Endothelial cell of umbilical vein (primary cell): ENCODE measurements around the gene ASCL1. TPM values are rescaled to one million over a fixed set of nuclear protein-coding genes. Genes with fewer than 3 reads are reported as not detected.

Experiments
- BruUV-seq: library from RNA; stranded (reverse); fragments of 400-500 nt; replicated peaks from 2 replicates; lab custom pipeline; 2021; lab: Mats Ljungman, UMichigan
- CTCF ChIA-PET: fragments of 300-600, 350-600 bp; sonication (Branson Sonifier 250); formaldehyde crosslinking; loops from one replicate; lab custom pipeline; 2021; ENCODE audit warnings: antibody characterized with exemption, inconsistent platforms; lab: Charles Lee
- POLR2A ChIA-PET: fragments of 300-600, 350-600 bp; sonication (Branson Sonifier 250); formaldehyde crosslinking; loops from one replicate; lab custom pipeline; 2021; ENCODE audit warnings: antibody characterized with exemption, inconsistent platforms; lab: Charles Lee
- DNase-seq: peaks from one replicate; pipeline ENCODE4 v3.0.0-alpha.2; 2011; ENCODE audit warnings: low read depth, low spot score
- FAIRE-seq: peaks from 2 replicates; lab custom pipeline; 2011; peaks lifted over from hg19 to GRCh38; lab: Jason Lieb, UNC
- H2AFZ ChIP-seq: 2 replicates; pipeline ENCODE4 v1.6.0; 2012; ENCODE audit warnings: low read depth, low read length, control low read depth, inconsistent platforms
- H3K27ac ChIP-seq: 2 replicates; pipeline ENCODE4 v1.5.1; 2011; ENCODE audit warnings: low read depth, mild to moderate bottlenecking, control low read depth, low read length, moderate library complexity; ENCODE audit not compliant: insufficient read depth
- H3K27me3 ChIP-seq, 2 experiments: 2 replicates each; pipeline versions ENCODE4 v1.6.0 to v1.6.1; 2011; ENCODE audit warnings: low read length in 2 of 2, mixed read lengths in 1 of 2; ENCODE audit not compliant: control insufficient read depth in 2 of 2, insufficient read depth in 2 of 2
- H3K36me3 ChIP-seq, 2 experiments: 2 replicates in 1 of 2; 3 replicates in 1 of 2; pipeline ENCODE4 v1.5.1; 2011; ENCODE audit warnings: low read length in 2 of 2, mild to moderate bottlenecking in 1 of 2, moderate library complexity in 1 of 2; ENCODE audit not compliant: control insufficient read depth in 2 of 2, insufficient read depth in 2 of 2; ENCODE audit errors: extremely low read depth in 1 of 2
- H3K4me1 ChIP-seq: 3 replicates; pipeline ENCODE4 v1.5.1; 2011; ENCODE audit warnings: mild to moderate bottlenecking, low read length; ENCODE audit not compliant: control insufficient read depth, insufficient read depth; ENCODE audit errors: extremely low read depth
- H3K4me2 ChIP-seq: 2 replicates; pipeline ENCODE4 v1.6.1; 2011; ENCODE audit warnings: low read length, control low read depth, mixed read lengths; ENCODE audit not compliant: insufficient read depth
- H3K4me3 ChIP-seq, 3 experiments: fragments of 200-600 bp in 1 of 3; sonication (generic), shearing (Covaris generic) in 1 of 3; replicated peaks in 1 of 3; 2 replicates each; pipeline ENCODE4 v1.5.1; 2011 to 2016; ENCODE audit warnings: control low read depth in 3 of 3, low read length in 3 of 3, mild to moderate bottlenecking in 2 of 3, inconsistent platforms in 1 of 3, low read depth in 1 of 3, moderate library complexity in 1 of 3; ENCODE audit not compliant: insufficient read depth in 1 of 3
- H3K79me2 ChIP-seq: 2 replicates; pipeline ENCODE4 v1.6.0; 2012; ENCODE audit warnings: low read length, inconsistent platforms; ENCODE audit not compliant: control insufficient read depth, insufficient read depth
- H3K9ac ChIP-seq: replicated peaks from 2 replicates; pipeline ENCODE3; 2011; ENCODE audit warnings: low read length, control low read depth; ENCODE audit not compliant: insufficient read depth; ENCODE audit errors: extremely low read depth
- H3K9me1 ChIP-seq: replicated peaks from 3 replicates; pipeline ENCODE4 v1.6.0; 2011; ENCODE audit warnings: mild to moderate bottlenecking, low read length; ENCODE audit not compliant: control insufficient read depth, insufficient read depth; ENCODE audit errors: extremely low read depth
- H3K9me3 ChIP-seq: replicated peaks from 2 replicates; pipeline ENCODE4 v1.5.1; 2012; ENCODE audit warnings: low read length, inconsistent platforms; ENCODE audit not compliant: control insufficient read depth, insufficient read depth
- H4K20me1 ChIP-seq: replicated peaks from 2 replicates; pipeline ENCODE3; 2011; ENCODE audit warnings: mild to moderate bottlenecking, low read length; ENCODE audit not compliant: control insufficient read depth, insufficient read depth; ENCODE audit errors: extremely low read depth
- EZH2 ChIP-seq: IDR thresholded peaks from 2 replicates; pipeline ENCODE4 v1.6.1; 2012; ENCODE audit warnings: borderline replicate concordance, low read depth, mild to moderate bottlenecking, moderate library complexity, low read length, inconsistent platforms; ENCODE audit not compliant: severe bottlenecking
- FOS ChIP-seq: IDR thresholded peaks from 2 replicates; pipeline ENCODE4 v1.6.1; 2011; ENCODE audit warnings: mild to moderate bottlenecking, low read length, moderate library complexity, borderline replicate concordance; ENCODE audit not compliant: insufficient read depth
- GATA2 ChIP-seq: IDR thresholded peaks from 2 replicates; pipeline ENCODE4 v1.7.0; 2011; ENCODE audit warnings: low read depth, mild to moderate bottlenecking, moderate library complexity, mixed read lengths, low read length; ENCODE audit not compliant: insufficient read length, insufficient read depth
- JUN ChIP-seq: IDR thresholded peaks from 2 replicates; pipeline ENCODE4 v1.6.1; 2011; ENCODE audit warnings: borderline replicate concordance, low read depth; ENCODE audit not compliant: insufficient read length, insufficient read depth
- MYC ChIP-seq: IDR thresholded peaks from one replicate; pipeline ENCODE4 v1.6.1; 2011; ENCODE audit warnings: mild to moderate bottlenecking, low read depth, low read length
- POLR2A ChIP-seq: IDR thresholded peaks from 2 replicates; pipeline ENCODE4 v1.6.1; 2012; ENCODE audit warnings: low read depth, mild to moderate bottlenecking, control low read depth, low read length
- POLR2AphosphoS5 ChIP-seq: IDR thresholded peaks from 2 replicates; pipeline ENCODE4 v1.6.1; 2012; ENCODE audit warnings: low read depth, mild to moderate bottlenecking, control low read depth, low read length, moderate library complexity; ENCODE audit not compliant: insufficient read depth
- dilution Hi-C: fragments of 300-500 bp; cut with MboI; formaldehyde crosslinking; loops from one replicate; pipeline ENCODE4 v1.15.0; 2019; ENCODE audit warnings: low sequenced_read_pairs; ENCODE audit not compliant: extremely low pct_ligation_motif_present
- intact Hi-C: fragments of 100-400 bp; cut with micrococcal nuclease; formaldehyde crosslinking; loops from one replicate; pipeline ENCODE4 v1.10.0; 2022
- polyA plus RNA-seq, 4 experiments: library from polyadenylated mRNA; depleted of rRNA in 3 of 4; stranded (reverse) in 3 of 4; unstranded in 1 of 4; fragments of >200 nt; gene quantifications; 2 replicates each; pipeline versions ENCODE4 v1.2.1 to v1.2.3, GENCODE V29; 2011 to 2012; ENCODE audit warnings: missing spikeins in 1 of 4
- total RNA-seq: library from RNA; stranded (reverse); gene quantifications from 2 replicates; pipeline ENCODE4 v1.2.3, GENCODE V29; 2021
- TF ChIP-seq, protein P1 (sequence below), 2 donors: IDR thresholded peaks; 1 replicate in 1 of 2; 2 replicates in 1 of 2; pipeline ENCODE4 v1.5.1; 2011; ENCODE audit warnings: low read length in 2 of 2, mild to moderate bottlenecking in 2 of 2, moderate library complexity in 2 of 2, control low read depth in 1 of 2, inconsistent platforms in 1 of 2, low read depth in 1 of 2; ENCODE audit not compliant: insufficient read depth in 1 of 2; ENCODE audit errors: extremely low read depth in 1 of 2
- TF ChIP-seq, protein P2 (sequence below): IDR thresholded peaks from 2 replicates; pipeline ENCODE4 v1.6.1; 2011; ENCODE audit not compliant: insufficient read depth, insufficient read length

Gene ASCL1
- total and polyA plus RNA-seq, 2 donors (not counting 3 experiments of a cell fraction or from before 2014, with no cell fraction given), result not detected

DNA sequence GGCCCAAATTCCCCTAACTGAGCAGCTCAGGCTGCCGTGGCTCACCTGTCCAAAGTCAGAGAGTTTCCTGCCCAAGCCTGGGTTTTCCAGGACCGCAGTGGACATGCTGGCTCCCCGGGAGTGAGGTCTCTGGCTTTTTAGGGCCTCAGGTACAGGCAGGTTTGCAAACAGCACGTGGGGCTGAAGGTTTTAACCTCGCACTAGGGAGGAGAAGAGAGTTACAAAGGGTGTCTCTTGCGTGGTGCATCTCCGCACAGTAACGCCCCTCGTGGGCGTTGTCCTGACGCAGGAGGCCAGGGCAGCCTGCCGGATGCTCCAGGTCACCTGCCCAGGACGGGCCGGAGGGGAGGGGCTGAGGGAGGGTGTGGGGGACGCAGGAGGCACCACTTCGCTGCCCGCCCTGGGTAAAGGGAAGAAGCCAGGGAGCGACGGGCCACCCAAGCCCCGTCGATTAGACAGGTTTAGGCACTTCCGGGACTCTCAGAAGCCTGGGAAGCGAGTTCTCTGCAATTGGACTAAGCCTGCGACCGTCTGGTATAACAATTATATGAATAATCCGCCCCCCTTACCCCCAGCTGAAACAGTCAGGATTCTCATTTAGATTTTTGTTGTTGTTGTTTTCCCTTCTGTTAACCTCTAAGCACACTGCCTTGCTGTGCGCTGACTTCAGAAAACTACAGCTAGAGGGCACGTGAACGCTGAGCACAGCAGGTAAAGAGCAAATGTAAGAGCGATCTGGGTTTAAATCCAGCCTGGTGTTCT is 40.3 kb upstream of the ASCL1 start, which contains the start of gene PAH:
PAH (minus strand) TSS at position 219 of the 762 bp plus-strand sequence; CDS start at position 105, 114 bp downstream.
- no peak within 1 kb of the TSS for H3K4me2 ChIP-seq
- CTCF ChIA-PET, result no interaction called here
- no TSS peak for BruUV-seq
- H3K79me2 ChIP-seq, result no peaks in the 10 kb centered on the region
- no peaks in the 10 kb centered on the region for H3K27me3 ChIP-seq
- dilution Hi-C loops, result no loop called here
- intact Hi-C loops, result no loop called here
- DNase-seq (no peak), FAIRE-seq (no peak)
- no peaks in the 10 kb centered on the region for H3K4me1 ChIP-seq
- no peaks in the 10 kb centered on the region for H4K20me1 ChIP-seq
- peaks cover 2% of the 10 kb centered on the region for H3K9me3 ChIP-seq
- no peaks in the 10 kb centered on the region for H3K36me3 ChIP-seq
- H2AFZ ChIP-seq, result no peak within 1 kb of the TSS
- POLR2A ChIA-PET, result no interaction called here
- no peak within 1 kb of the TSS for H3K4me3 ChIP-seq
- H3K9ac ChIP-seq, result no peak within 1 kb of the TSS
- no peak within 1 kb of the TSS for H3K27ac ChIP-seq
- no peaks in the 10 kb centered on the region for H3K9me1 ChIP-seq
- no peak for TF ChIP-seq GATA2
- TF ChIP-seq MYC, result no peak
- no peak for TF ChIP-seq JUN
- no peak for TF ChIP-seq POLR2A
- no peak for TF ChIP-seq EZH2
- TF ChIP-seq, protein P1, sequence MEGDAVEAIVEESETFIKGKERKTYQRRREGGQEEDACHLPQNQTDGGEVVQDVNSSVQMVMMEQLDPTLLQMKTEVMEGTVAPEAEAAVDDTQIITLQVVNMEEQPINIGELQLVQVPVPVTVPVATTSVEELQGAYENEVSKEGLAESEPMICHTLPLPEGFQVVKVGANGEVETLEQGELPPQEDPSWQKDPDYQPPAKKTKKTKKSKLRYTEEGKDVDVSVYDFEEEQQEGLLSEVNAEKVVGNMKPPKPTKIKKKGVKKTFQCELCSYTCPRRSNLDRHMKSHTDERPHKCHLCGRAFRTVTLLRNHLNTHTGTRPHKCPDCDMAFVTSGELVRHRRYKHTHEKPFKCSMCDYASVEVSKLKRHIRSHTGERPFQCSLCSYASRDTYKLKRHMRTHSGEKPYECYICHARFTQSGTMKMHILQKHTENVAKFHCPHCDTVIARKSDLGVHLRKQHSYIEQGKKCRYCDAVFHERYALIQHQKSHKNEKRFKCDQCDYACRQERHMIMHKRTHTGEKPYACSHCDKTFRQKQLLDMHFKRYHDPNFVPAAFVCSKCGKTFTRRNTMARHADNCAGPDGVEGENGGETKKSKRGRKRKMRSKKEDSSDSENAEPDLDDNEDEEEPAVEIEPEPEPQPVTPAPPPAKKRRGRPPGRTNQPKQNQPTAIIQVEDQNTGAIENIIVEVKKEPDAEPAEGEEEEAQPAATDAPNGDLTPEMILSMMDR (IDR thresholded peaks at IDR 0.05; ENCODE audit: extremely low read depth in 1 of 2, insufficient read depth in 1 of 2, low read depth in 1 of 2, low read length in 2 of 2), result no peak
- no peak for TF ChIP-seq FOS
- TF ChIP-seq, protein P2, sequence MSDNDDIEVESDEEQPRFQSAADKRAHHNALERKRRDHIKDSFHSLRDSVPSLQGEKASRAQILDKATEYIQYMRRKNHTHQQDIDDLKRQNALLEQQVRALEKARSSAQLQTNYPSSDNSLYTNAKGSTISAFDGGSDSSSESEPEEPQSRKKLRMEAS, result no peak
- TF ChIP-seq POLR2AphosphoS5, result no peak
